Spleen (tissue), 7 donors: ENCODE results near the gene ZNF804A.

Experiments used
- CTCF ChIP-seq, 11 experiments: fragments of 200-600 bp in 7 of 11; fragments of 450-650 bp in 4 of 11; sonication (generic) in 4 of 11; IDR thresholded peaks in 8 of 11; conservative IDR thresholded peaks in 3 of 11; 1 replicate in 7 of 11; 2 replicates in 4 of 11; pipeline versions ENCODE4 v1.4.0 to v1.8.0; 2016 to 2021; ENCODE audit warnings: antibody characterized with exemption in 11 of 11, inconsistent platforms in 4 of 11, mild to moderate bottlenecking in 1 of 11
- POLR2A ChIP-seq, 3 donors: fragments of 450-650 bp; IDR thresholded peaks; one replicate each; pipeline ENCODE4 v1.5.1; 2017; ENCODE audit warnings: antibody characterized with exemption in 3 of 3, mild to moderate bottlenecking in 1 of 3
- POLR2AphosphoS5 ChIP-seq, 3 donors: sonication (generic); formaldehyde crosslinking; IDR thresholded peaks; one replicate each; pipeline ENCODE4 v1.5.1; 2017; ENCODE audit warnings: antibody characterized with exemption in 3 of 3
- donor health status: DM: no; HTN: no; CAD: no; lungs with moderate emphysema.
- donor health status: DM: no; HTN: no; CAD: no.
- donor health status: DM: no; HTN: no; CAD: no.

- TF ChIP-seq CTCF (IDR thresholded peaks at IDR 0.05 in 8 of 11, conservative IDR thresholded peaks at IDR 0.05 in 3 of 11) (no peak), POLR2AphosphoS5 (IDR thresholded peaks at IDR 0.05) (no peak), POLR2A (IDR thresholded peaks at IDR 0.05) (no peak)
Observed at GRCh38 chr2:184566716-184567115, 31.6 kb upstream of the ZNF804A start.
